Measurements from ENCODE around the gene RDX. TPM values are rescaled to one million over a fixed set of nuclear protein-coding genes. Genes with fewer than 3 reads are reported as not detected.
"Not testable (repeated sequence)": the region's sequence is repeated elsewhere in the genome, so short reads cannot be mapped to it uniquely, and the experiment has no call there.

Gene RDX
- polyA plus RNA-seq, 5 donors, result 64.2 to 154 (median 137) TPM

GRCh38 chr11:110311783-110312579, 15.6 kb upstream of the RDX start:
- no peak for DNase-seq

GRCh38 chr11:110308071-110308470, 11.7 kb upstream of the RDX start:
- DNase-seq, result no peak

DNA sequence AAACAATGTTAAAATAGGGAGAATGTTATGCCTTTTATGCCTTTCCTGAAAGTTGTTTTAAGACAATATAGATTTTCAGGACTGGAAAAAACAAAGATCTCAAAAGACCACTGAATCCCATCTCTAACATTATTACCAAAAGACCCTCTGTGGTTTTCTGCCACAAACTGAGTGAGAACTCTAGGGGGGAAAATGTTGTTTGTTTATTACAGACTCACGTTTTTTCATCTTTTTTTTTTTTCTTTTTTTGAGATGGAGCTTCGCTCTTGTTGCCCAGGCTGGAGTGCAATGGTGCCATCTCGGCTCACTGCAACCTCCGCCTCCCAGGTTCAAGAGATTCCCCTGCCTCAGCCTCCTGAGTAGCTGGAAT, 9.6 kb upstream of the RDX start:
- not testable (repeated sequence) for DNase-seq

GRCh38 chr11:110305169-110306018, 9.0 kb upstream of the RDX start:
- DNase-seq, result no peak

DNA sequence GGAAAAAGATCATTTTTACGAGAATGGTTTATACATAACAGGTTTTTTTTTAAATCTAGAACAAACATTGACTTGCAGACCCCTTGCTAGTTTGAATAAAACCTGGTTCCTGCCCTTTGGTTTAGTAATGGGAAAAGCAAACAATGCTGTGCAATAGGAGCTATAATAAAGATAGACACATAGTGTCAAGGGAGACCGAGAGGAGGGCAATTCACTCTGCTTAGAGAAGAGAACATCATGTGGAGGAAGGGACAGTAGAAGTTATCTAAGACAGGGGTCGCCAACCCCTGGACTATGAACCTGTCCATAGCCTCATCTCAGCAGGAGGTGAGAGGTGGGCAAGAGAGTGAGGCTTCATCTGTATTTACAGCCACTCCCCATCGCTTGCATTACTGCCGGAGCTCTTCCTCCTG, 7.0 kb upstream of the RDX start:
- no peak for DNase-seq

DNA sequence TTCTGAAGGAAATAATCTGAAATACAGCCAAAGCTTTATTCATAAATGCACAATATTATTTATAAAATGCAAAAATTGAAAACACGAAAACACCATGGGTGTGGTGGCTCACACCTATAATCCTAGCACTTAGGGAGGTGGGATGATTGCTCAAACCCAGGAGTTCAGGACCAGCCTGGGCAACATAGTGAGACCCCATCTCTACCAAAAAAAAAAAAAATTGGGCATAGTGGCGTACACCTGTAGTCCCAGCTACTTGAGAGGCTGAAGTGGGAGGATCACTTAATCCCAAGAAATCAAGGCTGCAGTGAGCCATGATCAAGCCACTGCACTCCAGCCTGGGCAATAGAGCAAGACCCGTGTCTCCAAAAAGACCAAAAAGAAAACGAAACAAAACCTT, 5.2 kb upstream of the RDX start:
- no peak for DNase-seq

GRCh38 chr11:110301032-110301431, 4.6 kb upstream of the RDX start:
- DNase-seq, result no peak

GRCh38 chr11:110299006-110299785, 2.8 kb upstream of the RDX start:
- DNase-seq, result no peak

DNA sequence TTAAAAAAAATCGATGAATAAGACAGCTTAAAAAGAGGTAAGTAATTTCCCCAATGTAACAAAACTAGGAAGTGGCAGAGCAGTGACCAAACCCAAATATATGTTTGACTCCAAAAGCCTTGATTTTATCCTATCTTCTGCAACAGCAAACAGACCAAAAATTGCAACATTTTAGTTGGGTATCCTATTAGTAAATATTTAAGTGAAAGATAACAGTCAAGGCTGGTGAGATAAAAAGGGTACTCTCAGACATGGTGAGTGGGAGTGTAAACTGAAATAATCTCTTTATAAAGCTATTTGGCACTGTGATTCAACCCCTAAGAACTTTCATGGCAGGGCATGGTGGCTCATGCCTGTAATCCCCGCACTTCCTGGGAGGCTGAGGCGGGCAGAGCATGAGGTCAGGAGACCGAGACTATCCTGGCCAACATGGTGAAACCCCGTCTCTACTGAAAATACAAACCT, 1.9 kb upstream of the RDX start:
- no peak for DNase-seq

GRCh38 chr11:110297726-110298300, 1.4 kb upstream of the RDX start:
- DNase-seq, result no peak

GRCh38 chr11:110297076-110297725, 787 bp upstream of the RDX start:
- no peak for DNase-seq

GRCh38 chr11:110295531-110296225, 736 bp downstream of the RDX start:
- DNase-seq, result peak; percentile 68 to 69

- no peak for DNase-seq
Measured at GRCh38 chr11:110295086-110295485, 1.3 kb downstream of the RDX start.

GRCh38 chr11:110294509-110294908, 1.9 kb downstream of the RDX start:
- no peak for DNase-seq

GRCh38 chr11:110293389-110293788, 3.0 kb downstream of the RDX start:
- no peak for DNase-seq

GRCh38 chr11:110292146-110292545, 4.3 kb downstream of the RDX start:
- not testable (repeated sequence) for DNase-seq

DNA sequence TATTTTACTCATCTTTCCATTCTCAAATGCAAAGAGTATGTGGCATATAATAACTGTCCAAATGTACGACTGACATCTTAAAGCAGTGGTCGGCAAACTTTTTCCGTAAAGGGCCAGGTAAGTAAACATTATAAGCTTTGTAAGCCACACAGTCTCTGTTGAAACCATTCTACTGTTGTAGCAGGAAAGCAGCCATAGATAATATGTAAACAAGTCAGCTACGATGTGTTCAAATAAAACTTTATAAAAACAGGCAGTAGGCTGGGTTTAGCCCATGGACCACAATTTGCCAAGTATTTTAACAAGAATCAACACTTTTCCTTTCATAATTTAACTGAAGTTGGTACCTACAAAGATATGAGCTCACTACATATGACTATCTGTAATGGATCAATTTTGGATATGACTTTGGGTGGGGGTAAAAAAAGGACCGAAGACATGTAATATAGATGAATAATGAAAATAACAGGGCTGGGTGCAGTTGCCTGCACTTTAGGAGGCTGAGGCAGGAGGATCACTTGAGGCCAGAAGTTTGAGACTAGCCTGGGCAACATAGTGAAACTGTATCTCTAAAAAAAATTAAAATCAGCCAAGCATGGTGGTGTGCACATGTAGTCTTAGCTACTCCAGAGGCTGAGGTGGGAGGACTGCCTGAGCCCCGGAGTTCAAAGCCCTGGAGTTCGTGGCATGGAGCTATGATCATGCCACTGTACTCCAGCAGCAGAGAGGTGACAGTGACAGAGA, 5.7 kb downstream of the RDX start:
- no peak for DNase-seq

DNA sequence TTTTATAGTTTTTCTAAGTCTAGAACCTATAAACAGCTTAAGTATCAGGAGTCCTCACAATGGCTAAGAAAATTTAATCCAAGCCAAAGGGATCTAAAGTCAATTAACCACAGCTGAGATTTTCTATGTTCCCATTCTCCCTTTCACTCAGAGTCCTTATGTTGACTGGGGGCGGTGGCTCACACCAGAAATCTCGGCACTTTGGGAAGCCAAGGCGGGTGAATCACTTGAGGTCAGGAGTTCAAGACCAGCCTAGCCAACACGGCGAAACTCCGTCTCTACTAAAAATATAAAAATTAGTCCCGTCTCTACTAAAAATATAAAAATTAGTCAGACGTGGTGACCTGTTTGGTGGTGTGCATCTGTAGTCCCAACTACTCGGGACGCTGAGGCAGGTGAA, 6.9 kb downstream of the RDX start:
- DNase-seq, result no peak

DNA sequence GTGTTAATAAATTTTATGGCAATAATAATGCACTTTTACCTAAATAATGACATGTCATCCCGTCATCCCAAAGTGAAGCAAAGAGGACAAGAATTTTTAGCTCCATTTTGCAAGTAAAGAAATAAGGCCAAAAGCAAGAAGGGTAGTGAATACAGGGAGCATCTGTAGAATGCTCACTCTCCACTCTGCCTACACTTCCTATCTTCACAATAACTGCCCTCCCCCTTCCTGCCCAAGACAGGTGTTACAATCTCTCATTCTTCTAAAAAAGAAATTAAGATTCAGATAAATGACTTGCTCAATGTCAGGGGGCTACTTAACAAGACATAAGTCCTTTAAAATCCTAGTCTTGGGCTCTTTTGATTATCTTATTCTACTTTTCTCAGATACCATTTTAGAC, 8.9 kb downstream of the RDX start:
- DNase-seq, result no peak
